Activated CD4-positive, alpha-beta T cell treated with anti-CD3 and anti-CD28 coated beads for 4 hours (primary cell): Measurements from ENCODE around the gene RALGAPA2.
"Not testable (repeated sequence)": the region's sequence is repeated elsewhere in the genome, so short reads cannot be mapped to it uniquely, and the experiment has no call there.

ENCODE experiments used
- DNase-seq, 2 donors: peaks; one replicate each; pipeline ENCODE4 v3.0.0-alpha.2; 2020

The RALGAPA2 gene

DNA sequence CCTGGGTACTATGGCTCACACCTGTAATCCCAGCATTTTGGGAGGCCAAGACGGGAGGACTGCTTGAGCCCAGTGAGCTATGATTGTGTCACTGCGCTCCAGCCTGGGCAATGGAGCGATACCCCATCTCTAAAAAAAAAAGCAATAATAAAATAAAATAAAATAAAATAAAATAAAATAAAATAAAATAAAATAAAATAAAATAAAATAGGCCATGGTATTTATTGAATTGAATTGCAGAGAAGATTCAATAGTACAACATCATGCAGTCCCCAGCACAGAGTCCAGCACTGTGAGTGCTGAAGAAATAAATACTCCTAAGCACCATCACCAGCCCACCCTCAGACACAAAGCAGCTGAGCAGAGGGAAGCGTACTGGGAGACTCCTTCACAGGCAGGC is 144.7 kb downstream of the RALGAPA2 start:
- no peak for DNase-seq

GRCh38 chr20:20566516-20566915 is 145.9 kb downstream of the RALGAPA2 start:
- DNase-seq: no peak

DNA sequence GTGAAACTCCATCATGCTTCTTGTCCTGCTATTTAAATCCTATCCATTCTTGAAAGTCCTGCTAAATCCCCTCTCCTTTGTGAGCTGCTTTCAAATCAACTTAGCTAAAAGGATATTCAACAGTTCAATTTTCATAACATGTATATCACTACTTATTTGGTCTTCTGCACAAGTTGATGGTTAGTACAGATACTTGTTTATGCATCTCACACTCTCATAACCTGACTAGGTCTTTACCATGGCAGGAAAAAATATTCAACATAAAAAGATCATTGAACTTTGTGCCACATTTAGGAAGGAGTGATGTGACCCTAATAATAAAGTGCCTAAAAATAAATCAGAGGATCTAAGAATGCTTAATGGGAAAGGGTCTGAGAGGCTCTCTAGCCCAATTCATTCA is 148.2 kb downstream of the RALGAPA2 start:
- no peak for DNase-seq

DNA sequence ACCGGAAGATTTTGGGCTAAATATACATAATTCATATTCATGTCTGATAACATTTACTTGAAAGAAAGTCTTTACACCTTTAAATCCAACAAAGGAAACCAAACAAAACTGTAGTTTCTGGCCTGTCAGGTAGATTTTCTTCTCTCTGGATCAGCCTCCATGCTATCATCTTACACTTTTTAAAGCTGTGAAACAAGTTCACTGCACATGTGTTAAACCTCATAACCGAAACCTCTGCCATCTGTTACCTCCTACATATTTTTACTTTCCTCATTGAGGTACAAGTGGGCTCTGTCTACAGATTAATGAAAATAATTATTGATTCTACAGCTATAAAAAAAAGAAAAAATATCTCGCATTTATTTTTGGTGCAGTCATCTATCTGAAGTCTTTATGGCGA is 149.9 kb downstream of the RALGAPA2 start:
- DNase-seq: no peak

GRCh38 chr20:20561841-20562240 is 150.6 kb downstream of the RALGAPA2 start:
- no peak for DNase-seq

- DNase-seq: no peak
Measured at GRCh38 chr20:20561172-20561571, 151.3 kb downstream of the RALGAPA2 start.

GRCh38 chr20:20557406-20557805 is 155.0 kb downstream of the RALGAPA2 start:
- DNase-seq: no peak

DNA sequence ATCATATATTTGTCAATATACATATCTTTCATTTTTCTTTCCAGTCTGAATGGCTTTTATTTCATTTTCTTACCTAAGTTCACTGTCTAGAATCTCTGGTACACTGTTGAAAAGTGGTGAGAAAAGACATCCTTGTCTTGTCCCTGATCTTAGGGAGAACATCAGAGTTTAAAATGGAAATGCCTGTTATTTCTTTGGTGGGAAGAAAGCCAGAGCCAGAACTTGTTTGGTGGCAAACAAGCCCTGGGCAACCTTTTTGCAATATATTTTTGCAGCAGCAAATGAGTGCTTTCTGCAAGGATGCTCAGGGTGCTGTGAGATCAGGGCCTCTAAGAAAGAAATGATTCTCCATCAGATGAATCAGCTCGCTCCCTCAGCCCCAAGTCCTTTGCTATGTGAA is 156.6 kb downstream of the RALGAPA2 start:
- no peak for DNase-seq

GRCh38 chr20:20554951-20555350 is 157.5 kb downstream of the RALGAPA2 start:
- no peak for DNase-seq

GRCh38 chr20:20553541-20553940 is 158.9 kb downstream of the RALGAPA2 start:
- DNase-seq: no peak

GRCh38 chr20:20552076-20552475 is 160.4 kb downstream of the RALGAPA2 start:
- no peak for DNase-seq

- DNase-seq: no peak
Measured at GRCh38 chr20:20551409-20551808, 161.0 kb downstream of the RALGAPA2 start.

- no peak for DNase-seq
Measured at GRCh38 chr20:20549704-20550103, 162.7 kb downstream of the RALGAPA2 start.

DNA sequence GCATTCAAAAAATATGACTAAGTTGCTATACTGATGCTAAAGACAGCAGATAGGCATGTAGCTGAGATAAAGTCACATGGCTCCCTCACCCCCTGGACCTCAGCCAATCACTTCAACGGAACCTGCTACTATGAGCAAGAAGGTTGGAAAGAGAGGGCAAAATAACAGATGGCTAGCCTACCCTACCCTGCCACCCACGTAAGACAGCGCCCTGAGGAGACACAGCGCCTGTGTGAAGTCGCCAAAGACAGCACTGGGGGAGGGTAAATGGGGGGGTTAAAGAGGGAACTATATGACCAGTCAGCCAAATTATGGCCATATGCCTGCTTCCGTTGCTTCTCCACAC is 163.2 kb downstream of the RALGAPA2 start:
- DNase-seq: no peak

- no peak for DNase-seq
Measured at GRCh38 chr20:20548527-20549266, 163.7 kb downstream of the RALGAPA2 start.

GRCh38 chr20:20547876-20548266 is 164.6 kb downstream of the RALGAPA2 start:
- DNase-seq: no peak

GRCh38 chr20:20547221-20547875 is 165.1 kb downstream of the RALGAPA2 start:
- no peak for DNase-seq

DNA sequence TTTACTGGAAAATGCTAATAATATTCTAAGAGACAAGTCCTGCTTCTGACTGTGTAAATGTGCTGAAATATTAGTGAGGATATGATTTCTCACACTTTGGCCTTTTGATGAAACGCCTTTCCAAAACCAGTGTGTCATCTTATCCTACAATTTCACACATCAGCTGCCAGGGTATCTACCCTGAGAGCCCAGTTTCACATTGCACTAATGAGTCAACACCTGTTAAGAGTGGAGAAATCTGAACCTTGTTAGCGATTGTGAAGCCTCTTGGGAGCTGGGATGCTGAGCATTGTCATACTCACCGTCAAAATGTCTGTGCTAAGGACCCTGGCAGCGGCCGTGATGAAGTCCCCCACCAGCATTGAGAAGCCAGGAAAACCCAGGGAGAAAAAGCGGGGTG is 166.0 kb downstream of the RALGAPA2 start:
- no peak for DNase-seq

DNA sequence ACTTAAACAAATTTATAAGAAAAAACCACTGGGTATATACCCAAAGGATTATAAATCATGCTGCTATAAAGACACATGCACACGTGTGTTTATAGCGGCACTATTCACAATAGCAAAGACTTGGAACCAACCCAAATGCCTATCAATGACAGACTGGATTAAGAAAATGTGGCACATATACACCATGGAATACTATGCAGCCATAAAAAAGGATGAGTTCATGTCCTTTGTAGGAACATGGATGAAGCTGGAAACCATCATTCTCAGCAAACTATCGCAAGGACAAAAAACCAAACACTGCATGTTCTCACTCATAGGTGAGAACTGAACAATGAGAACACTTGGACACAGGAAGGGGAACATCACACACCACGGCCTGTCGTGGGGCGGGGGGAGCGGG is 169.1 kb downstream of the RALGAPA2 start:
- not testable (repeated sequence) for DNase-seq

DNA sequence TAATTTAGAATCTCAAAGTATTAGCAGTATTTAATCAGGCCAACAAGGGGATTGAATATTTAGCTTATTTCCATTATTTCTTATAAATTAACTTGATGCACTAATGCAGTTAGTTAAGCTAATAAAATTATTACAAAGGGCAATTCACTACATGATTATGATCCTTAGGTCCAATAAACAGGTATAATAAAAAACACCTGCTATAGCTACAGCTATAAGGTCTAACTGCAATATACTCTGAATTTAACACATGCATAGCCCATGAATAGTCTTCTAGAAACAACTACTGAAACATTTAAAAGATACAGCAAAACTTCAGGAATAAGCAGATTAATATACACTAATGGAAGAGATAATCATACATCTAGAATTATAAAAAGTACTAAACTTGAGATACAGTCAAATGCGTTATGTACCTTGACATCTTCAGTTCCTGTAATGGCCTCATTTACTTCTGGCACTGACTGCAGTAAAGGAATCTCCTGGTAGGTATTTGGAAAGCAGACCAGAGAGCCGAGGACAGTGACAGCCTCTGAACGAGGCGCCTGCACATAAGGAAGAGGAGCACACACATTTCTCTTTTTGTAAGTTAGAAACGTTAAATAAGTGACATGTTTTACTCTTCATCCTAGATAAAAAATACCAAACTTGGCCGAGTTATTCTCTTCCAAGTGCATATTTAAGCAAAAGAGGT is 176.1 kb downstream of the RALGAPA2 start:
- DNase-seq: no peak

GRCh38 chr20:20535051-20535450 is 177.4 kb downstream of the RALGAPA2 start:
- no peak for DNase-seq

DNA sequence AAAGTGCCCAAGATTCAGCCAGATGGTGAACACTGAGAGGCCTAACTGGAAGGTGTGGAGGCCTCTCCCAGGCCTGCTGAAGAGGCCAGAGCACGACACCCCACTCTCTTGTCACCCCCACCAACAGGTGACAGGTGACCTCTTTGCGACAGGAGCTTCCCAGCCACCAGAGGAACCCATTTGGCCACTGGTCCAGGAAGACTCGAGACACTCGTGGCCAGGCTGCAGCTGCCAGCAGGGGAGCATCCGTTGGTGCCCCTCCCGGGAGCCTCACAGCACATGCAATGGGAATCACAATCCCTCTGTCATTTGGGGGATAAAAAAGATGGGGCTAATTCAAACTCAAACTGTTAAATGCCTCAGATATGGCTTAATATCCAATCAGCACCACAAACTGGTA is 181.2 kb downstream of the RALGAPA2 start:
- DNase-seq: no peak

DNA sequence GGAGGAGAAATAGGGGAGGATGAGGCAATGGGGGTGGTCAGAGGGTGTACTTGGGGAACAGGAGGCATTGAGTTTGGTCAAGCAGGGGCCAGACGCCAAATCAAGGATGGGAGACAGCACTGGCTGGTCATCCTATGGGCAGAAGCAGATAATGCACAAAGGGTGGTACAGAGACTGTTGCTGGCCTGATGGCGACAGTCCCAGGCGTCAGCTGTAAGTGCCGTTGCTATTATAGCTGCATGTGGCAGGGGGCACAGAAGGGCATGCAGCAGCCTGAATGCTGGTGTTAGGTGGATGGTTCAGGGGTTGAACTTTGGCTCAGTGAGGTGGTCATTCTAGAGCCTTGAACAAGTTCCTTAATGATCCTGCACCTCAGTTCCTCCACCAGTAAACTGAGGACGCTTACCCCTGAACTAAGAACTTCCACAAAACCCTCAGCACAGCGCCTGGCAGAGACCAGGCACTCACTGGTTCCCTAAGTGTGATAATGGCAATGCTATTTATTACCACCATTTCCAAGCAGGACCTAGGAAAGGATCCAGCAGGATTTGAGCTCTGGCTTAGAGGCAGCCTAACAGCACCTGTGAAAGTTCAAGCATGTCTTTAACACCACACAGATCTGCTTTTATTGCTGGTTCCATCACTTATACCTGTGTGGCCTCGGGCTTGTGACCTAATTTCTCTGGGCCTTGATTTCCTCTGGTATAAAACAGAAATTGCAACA is 181.9 kb downstream of the RALGAPA2 start:
- no peak for DNase-seq

DNA sequence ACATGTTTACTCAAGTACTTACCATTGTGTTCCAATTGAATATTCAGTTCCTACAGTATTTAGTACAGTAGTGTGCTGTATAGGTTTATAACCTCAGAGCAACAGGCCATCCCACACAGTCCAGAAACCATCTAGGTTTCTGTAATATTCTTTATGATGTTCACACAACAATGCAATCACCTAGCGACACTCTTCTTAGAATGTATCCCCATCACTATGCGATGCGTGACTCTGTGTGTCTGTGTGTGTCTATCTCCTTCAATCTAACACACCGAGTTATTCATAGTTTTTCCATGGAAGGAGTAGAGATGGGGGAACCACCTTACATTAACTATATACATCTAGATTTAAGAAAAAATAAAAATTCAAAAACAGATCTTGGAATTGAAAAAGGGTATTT is 182.8 kb downstream of the RALGAPA2 start:
- DNase-seq: no peak
